GM18505 (cell line): ENCODE data around the gene OXLD1.

Experiments used
- ATAC-seq: cut with Tn5 transposase; IDR thresholded peaks from one replicate; pipeline ENCODE4 v1.9.1; 2021; ENCODE audit not compliant: unreplicated experiment
- POLR2A ChIP-seq: IDR thresholded peaks from 4 replicates; pipeline ENCODE4 v1.6.1; 2011; ENCODE audit warnings: borderline replicate concordance; ENCODE audit not compliant: insufficient read depth, insufficient read length; ENCODE audit errors: extremely low read depth

The OXLD1 gene

DNA sequence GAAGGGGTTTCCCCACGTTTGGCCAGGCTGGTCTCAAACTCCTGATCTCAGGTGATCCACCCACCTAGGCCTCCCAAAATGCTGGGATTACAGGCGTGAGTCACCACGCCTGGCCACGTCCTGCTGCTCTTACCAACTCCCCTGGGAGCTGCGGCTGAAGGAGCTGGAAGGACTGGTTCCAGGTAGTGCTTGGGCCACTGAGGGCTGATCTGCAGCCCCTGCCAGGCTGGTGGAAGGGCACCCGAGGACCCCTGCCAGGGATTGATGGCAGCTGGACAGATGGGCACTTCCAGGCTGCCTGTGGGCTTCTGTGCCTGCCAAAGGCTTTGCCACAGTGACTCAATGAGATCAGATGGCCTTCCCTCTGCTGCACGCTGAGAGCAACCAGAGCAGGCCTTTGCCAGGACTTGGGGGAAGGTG lies 2.3 kb downstream of the OXLD1 start:
- ATAC-seq: no peak
- TF ChIP-seq POLR2A: no peak

DNA sequence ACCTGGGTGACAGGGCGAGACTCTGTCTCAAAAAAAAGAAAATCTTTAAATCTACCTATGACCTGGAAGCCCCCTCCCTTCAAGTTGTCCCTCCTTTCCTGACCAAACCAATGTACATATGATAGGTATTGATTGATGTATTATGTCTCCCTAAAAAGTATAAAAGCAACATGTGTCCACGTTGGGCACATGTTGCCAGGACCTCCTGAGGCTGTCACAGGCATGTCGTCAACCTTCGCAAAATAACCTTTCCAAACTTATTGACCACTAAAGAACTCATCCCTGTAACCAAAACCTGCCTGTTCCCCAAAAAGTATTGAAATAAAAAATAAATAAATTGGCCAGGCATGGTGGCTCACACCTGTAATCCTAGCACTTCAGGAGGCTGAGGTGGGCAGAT lies 4.4 kb downstream of the OXLD1 start:
- TF ChIP-seq POLR2A: no peak
- ATAC-seq: no peak

DNA sequence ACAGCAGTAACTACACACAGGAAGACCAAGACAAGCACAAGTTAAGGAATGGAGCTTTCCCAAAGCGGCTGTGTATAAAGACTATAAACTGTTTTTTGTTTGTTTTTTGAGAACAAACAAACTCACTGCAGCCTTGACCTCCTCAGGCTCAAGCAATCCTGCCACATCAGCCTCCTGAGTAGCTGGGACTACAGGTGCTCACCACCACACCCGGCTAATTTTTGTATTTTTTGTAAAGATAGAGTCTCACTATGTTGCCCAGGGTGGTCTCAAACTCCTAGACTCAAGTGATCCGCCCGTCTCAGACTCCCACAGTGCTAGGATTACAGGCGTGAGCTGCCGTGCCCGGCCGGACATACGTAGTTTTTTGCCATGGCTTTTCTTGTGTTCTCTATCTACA lies 6.0 kb downstream of the OXLD1 start:
- ATAC-seq: no peak
- TF ChIP-seq POLR2A: no peak

DNA sequence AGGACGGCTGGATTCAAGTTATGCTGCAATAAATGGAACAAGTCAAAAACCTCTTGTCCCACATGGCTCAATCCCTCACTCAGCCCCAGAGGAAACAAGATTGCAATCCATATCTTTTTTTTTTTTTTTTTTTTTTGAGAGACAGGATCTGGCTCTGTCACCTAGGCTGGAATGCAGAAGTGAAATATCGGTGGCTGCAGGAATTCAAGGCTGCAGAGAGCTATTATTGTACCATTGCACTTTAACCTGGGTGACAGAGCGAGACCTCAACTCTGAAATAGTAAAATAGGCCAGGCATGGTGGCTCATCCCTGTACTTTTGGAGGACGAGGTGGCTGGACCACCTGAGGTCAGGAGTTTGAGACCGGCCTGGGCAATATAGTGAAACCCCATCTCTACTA lies 7.4 kb downstream of the OXLD1 start:
- ATAC-seq: no peak
- no peak for TF ChIP-seq POLR2A

DNA sequence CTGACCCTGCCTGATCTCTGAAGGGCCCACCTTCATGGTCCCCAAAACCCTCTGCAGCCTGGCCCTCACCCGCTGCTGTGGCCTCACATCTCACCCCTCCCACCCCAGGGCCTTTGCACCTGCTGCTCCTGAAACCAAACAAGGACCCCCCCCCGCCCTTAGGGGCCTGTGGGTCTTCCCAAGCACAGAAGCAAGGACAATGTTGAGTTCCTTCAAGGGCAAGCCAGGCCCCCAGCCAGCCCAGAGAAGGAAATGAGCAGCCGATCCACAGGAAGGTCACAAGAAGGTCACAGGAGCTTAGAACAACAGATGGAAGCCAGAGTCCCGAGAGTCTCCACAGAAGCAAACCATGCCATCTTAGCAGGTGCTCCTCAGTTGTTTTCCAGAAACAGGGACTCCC lies 9.6 kb downstream of the OXLD1 start:
- no peak for TF ChIP-seq POLR2A
- no peak for ATAC-seq

DNA sequence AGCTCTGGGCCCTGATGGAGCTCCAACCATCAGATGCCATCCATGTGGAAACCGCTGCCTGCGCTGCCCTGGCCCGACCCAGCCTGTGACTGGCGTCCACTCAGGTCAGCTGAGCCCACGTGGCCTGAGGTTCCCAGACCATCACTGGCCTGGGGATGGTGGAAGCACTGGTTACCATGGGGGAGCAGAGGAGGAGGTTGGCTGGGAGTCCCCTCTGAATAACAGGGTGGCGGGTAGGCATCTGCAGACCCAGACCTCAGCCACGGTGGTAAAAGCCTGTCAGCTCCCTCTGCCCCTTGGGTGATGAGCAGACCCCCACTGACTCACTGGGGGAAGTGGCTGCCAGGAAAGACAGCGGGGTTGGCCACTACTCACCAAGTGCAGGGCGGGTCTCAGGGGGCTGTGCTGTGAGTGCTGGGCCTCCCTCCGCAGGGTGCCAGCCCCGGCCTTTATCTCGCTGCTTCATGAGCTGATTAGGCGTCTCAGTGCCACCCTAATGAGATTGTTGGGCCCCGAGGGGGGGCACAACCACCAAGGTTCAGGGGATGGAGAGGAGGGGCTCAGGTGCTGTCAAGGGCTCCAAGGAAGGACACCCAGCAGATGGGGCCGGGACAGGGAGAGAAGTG lies 10.2 kb downstream of the OXLD1 start, which contains the start of gene PDE6G:
Gene PDE6G (minus strand): TSS at position 425 of the 626 bp plus-strand sequence. CDS start 3,237 bp downstream, outside the sequence.
- no peak for ATAC-seq
- no peak for TF ChIP-seq POLR2A

DNA sequence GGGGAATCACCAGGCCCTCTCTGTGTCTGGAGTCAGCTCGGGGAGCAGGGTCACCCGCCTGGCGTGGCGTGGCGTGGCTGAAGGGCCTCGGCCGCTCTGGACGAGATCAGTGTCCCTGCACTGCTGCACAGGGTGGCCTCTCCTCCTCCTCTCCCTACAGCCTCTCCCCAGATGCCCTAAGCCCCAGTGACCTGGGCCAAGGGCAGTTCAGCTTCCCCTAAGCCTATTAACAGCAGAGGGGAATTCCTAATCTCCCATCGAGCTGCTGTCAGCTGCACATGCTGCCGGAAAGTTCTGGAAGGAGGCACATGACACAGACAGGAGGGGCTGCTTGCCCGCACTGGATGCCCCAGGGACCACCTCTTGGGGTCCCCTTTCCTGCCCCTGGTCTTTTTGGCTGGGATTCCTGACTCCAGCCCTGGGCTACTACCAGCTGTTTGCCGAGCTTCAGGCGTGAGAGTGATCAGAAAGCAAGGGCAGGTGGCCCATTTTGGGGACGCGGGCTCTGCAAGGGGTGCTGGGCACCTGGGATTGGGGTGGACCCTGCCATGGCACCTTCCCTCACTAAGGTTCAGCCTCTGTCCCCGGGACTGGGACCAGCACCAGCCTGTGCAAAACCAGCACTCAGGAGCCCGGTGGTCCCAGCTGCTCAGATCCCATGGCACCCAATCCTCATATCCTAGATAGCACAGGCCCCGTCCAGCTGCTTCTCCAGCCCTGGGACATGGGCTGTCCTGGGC lies 10.9 kb downstream of the OXLD1 start:
- ATAC-seq: no peak
- no peak for TF ChIP-seq POLR2A

DNA sequence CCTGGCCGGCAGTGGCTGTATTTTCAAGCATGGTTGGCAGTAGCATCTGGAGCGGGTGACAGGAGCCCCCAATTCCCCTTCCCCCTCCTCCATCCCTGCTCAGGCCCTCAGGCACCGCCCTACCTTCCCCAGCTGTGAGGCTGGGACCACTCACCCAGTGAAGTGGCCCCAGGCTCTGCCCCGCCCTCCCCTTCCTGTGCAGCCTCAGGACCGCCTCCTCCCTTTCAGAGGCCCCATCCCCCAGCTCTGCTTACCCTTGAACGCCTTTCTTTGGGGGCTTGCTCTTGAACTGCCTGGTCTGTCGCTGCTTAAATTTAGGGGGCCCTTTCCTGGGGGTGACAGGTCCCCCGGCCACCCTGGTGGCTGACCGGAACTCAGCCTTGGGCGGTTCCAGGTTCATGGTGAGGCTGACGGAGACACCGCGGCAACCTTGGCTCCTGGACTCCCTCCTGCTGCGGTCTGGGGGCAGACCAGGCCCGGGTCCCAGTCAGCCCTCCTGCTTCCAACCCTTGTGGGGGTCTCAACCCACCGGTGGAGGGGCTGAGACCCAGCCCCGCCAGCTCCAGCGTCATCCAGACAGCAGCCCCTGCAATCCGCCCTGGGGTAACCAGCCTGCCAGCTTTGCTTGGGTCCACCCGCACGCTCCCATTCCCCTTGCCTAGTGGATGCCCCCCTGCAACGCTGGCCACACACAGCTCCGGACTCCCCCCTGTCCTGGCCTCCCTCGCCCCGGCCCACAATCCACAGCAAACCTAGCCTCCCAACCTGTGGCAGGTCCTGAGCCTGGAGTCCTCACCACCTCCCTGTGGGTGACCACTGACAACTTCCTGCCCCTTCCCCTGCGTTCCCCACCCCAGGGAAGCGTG lies 13.3 kb downstream of the OXLD1 start:
- no peak for ATAC-seq
- no peak for TF ChIP-seq POLR2A

DNA sequence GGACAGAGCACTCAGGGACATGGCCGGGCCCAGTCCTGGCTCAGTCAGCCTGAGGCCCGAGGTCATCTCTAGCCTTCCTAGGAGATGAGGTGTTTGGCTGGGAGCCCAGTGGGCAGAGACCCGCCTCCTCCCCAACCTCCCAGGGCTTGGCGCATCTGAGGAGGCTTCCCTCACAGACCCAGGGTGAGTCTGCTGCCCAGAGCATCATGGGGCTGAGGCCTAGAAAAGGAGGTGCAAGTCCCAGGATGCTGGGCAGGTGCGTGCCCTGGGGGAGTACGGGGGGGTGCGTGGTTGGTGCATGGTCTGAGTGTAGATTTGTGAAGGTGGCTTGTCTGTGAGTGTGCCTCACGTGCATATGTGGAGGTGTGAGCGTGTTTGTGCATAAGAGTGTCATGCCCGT lies 14.7 kb downstream of the OXLD1 start:
- no peak for TF ChIP-seq POLR2A
- ATAC-seq: no peak

DNA sequence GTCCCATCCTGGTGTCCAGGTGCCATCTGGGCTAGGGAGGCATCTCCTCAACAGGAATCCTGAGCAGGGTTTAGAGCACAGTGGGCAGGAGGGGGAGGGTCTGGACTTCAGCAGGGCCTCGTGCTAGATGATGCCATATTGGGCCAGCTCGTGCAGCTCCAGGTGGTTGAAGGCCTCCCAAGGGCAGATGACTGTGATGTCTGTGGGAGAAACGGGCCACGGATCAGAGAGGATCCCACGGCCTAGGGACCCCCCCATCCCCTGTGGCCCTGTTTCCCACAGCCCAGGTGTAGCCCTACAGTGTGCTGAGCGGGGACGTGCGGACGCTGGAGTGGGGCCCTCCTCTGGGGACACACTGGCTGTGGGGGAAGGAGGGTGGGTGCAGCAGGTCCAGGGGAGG lies 15.5 kb downstream of the OXLD1 start:
- ATAC-seq: no peak
- no peak for TF ChIP-seq POLR2A

DNA sequence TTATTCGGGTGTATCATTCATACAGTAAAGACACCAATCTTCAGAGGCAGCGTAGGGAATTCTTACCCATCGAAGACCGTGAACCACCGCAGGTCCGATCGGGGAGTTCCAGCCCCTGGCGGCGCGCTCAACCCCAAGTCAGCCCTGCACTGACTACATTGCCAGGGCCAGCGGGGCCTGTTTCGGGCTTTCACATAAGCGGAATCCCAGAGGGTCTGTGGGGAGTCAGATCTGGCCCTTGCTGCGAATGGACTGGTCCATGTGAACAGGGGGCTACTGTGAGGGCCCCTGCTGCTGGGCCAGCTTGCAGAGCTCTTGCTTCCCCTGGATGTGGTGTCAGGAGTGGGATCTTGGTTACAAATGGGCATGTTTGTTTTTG lies 17.7 kb downstream of the OXLD1 start:
- no peak for TF ChIP-seq POLR2A
- ATAC-seq: no peak

DNA sequence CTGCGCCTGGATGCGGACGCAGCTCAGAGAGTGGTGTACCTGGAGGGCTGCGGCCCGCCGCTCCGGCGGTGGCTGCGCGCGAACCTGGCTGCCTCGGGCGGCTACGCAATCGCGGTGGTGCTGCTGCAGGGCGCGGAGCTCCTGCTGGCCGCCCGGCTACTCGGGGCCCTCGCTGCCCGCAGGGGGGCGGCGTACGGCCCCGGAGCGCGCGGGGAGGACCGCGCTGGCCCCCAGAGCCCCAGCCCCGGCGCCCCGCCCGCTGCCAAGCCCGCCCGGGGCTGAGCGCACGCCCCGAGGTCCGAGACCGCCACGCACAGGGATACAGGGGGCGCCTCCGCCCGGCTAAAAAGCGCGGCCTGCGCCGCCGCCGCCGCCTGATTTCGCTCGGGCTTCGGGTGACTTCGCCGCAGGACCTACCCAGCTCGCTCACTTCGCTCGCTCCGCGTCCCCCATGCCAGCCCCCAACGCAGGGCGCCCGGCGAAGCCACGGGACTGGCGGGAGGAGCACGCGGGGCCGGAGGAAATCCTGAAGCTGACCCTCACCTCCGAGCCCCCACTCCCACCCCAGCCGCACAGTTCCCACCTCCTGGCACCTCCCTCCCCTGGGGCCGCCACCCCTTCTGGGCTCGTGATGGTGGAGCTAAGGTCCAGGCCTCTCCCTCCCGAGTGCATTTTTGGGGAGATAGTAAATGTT lies 18.2 kb downstream of the OXLD1 start:
- no peak for TF ChIP-seq POLR2A
- no peak for ATAC-seq

DNA sequence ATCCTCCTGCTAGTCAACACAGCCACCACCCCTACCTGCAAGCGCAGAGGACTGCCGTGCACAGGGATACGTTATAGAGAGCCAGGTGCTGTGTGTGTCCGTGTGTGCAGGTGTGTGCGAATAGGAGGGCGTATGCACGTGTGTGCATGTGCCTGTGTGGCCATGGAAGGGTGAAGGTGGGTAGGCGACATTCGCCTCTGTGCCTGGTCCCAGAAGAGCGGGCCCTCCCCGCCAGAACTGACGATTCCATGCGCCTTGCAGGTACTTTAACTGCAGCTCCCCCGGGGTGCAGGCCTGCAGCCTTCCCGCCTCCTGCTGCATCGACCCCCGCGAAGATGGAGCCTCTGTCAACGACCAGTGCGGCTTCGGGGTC lies 18.8 kb downstream of the OXLD1 start:
- no peak for ATAC-seq
- no peak for TF ChIP-seq POLR2A
